Adipocyte (in vitro differentiated cells): Measurements from ENCODE around the gene KRT15.

Experiments used
- DNase-seq: peaks from one replicate; pipeline ENCODE4 v3.0.0-alpha.2; 2015; ENCODE audit warnings: low read depth
- H3K27me3 ChIP-seq: replicated peaks from 2 replicates; pipeline ENCODE4 v1.7.0; 2013; ENCODE audit warnings: mild to moderate bottlenecking, low read length, moderate library complexity; ENCODE audit not compliant: control insufficient read depth, insufficient read depth
- H3K36me3 ChIP-seq: 2 replicates; pipeline ENCODE4 v1.7.0; 2013; ENCODE audit warnings: low read length, mild to moderate bottlenecking, moderate library complexity; ENCODE audit not compliant: control insufficient read depth, insufficient read depth, severe bottlenecking
- H3K4me1 ChIP-seq: 2 replicates; pipeline ENCODE4 v1.7.0; 2013; ENCODE audit warnings: mild to moderate bottlenecking, low read length, moderate library complexity; ENCODE audit not compliant: control insufficient read depth, insufficient read depth
- H3K4me3 ChIP-seq: 2 replicates; pipeline ENCODE4 v1.7.0; 2013; ENCODE audit warnings: mild to moderate bottlenecking, low read length, moderate library complexity
- H3K9ac ChIP-seq: 2 replicates; pipeline ENCODE4 v1.7.0; 2013; ENCODE audit warnings: mild to moderate bottlenecking, low read length, moderate library complexity
- H3K9me3 ChIP-seq: 2 replicates; pipeline ENCODE4 v1.7.0; 2013; ENCODE audit warnings: mild to moderate bottlenecking, low read length, moderate library complexity; ENCODE audit not compliant: control insufficient read depth

The KRT15 gene

GRCh38 chr17:41518789-41519449, at the start of gene KRT15:
TSS of gene KRT15 (minus strand) at chr17:41518890. CDS start at chr17:41518827, 63 bp downstream.
- Histone ChIP-seq H3K27me3 (peaks cover 15% of the 10 kb centered on the region), H3K9me3 (no peaks in the 10 kb centered on the region), H3K4me3 (no peak within 1 kb of the TSS), H3K9ac (no peak within 1 kb of the TSS), H3K4me1 (peaks cover 4% of the 10 kb centered on the region), H3K36me3 (no peaks in the 10 kb centered on the region)
- no peak for DNase-seq

GRCh38 chr17:41567317-41567716, 48.6 kb upstream of the KRT15 start:
- no peak overlapping the region for H3K4me3 ChIP-seq
- H3K4me1 ChIP-seq = peaks cover 6% of the 10 kb centered on the region
- H3K27me3 ChIP-seq = peaks cover 67% of the 10 kb centered on the region
- DNase-seq = no peak
- H3K36me3 ChIP-seq = no peaks in the 10 kb centered on the region
- no peaks in the 10 kb centered on the region for H3K9me3 ChIP-seq
- H3K9ac ChIP-seq = no peak overlapping the region

- H3K9ac ChIP-seq = no peak overlapping the region
- no peak for DNase-seq
- no peaks in the 10 kb centered on the region for H3K36me3 ChIP-seq
- H3K4me1 ChIP-seq = peaks cover 9% of the 10 kb centered on the region
- H3K4me3 ChIP-seq = no peak overlapping the region
- no peaks in the 10 kb centered on the region for H3K9me3 ChIP-seq
- H3K27me3 ChIP-seq = peaks cover 52% of the 10 kb centered on the region
Observed at GRCh38 chr17:41565338-41565737, 46.6 kb upstream of the KRT15 start.

- H3K27me3 ChIP-seq = peaks cover 36% of the 10 kb centered on the region
- no peaks in the 10 kb centered on the region for H3K9me3 ChIP-seq
- peaks cover 22% of the 10 kb centered on the region for H3K4me1 ChIP-seq
- no peak for DNase-seq
- no peaks in the 10 kb centered on the region for H3K36me3 ChIP-seq
- H3K4me3 ChIP-seq = no peak overlapping the region
- H3K9ac ChIP-seq = no peak overlapping the region
Observed at GRCh38 chr17:41563607-41564170, 45.0 kb upstream of the KRT15 start.

- Histone ChIP-seq H3K27me3 (peaks cover 18% of the 10 kb centered on the region), H3K4me3 (no peak overlapping the region), H3K9me3 (no peaks in the 10 kb centered on the region), H3K9ac (no peak overlapping the region), H3K36me3 (no peaks in the 10 kb centered on the region), H3K4me1 (peaks cover 22% of the 10 kb centered on the region)
- DNase-seq = no peak
Observed at GRCh38 chr17:41561554-41561953, 42.9 kb upstream of the KRT15 start.

- peak; percentile 15 for DNase-seq
- Histone ChIP-seq H3K9ac (no peak overlapping the region), H3K27me3 (peaks cover 19% of the 10 kb centered on the region), H3K4me3 (no peak overlapping the region), H3K9me3 (no peaks in the 10 kb centered on the region), H3K36me3 (no peaks in the 10 kb centered on the region), H3K4me1 (peaks cover 28% of the 10 kb centered on the region)
Observed at GRCh38 chr17:41559548-41559947, 40.9 kb upstream of the KRT15 start.

GRCh38 chr17:41556931-41557330, 38.2 kb upstream of the KRT15 start:
- Histone ChIP-seq H3K36me3 (no peaks in the 10 kb centered on the region), H3K4me3 (no peak overlapping the region), H3K4me1 (peaks cover 36% of the 10 kb centered on the region), H3K9ac (no peak overlapping the region), H3K27me3 (peaks cover 11% of the 10 kb centered on the region), H3K9me3 (no peaks in the 10 kb centered on the region)
- no peak for DNase-seq

GRCh38 chr17:41556306-41556705, 37.6 kb upstream of the KRT15 start:
- H3K4me3 ChIP-seq = no peak overlapping the region
- no peaks in the 10 kb centered on the region for H3K36me3 ChIP-seq
- H3K4me1 ChIP-seq = peaks cover 42% of the 10 kb centered on the region
- H3K9ac ChIP-seq = no peak overlapping the region
- no peak for DNase-seq
- H3K27me3 ChIP-seq = peaks cover 11% of the 10 kb centered on the region
- H3K9me3 ChIP-seq = no peaks in the 10 kb centered on the region

GRCh38 chr17:41555105-41555887, 36.6 kb upstream of the KRT15 start:
- Histone ChIP-seq H3K4me1 (peaks cover 39% of the 10 kb centered on the region), H3K9ac (no peak overlapping the region), H3K27me3 (peaks cover 11% of the 10 kb centered on the region), H3K4me3 (no peak overlapping the region), H3K9me3 (no peaks in the 10 kb centered on the region), H3K36me3 (no peaks in the 10 kb centered on the region)
- DNase-seq = no peak

- Histone ChIP-seq H3K4me3 (no peak overlapping the region), H3K36me3 (no peaks in the 10 kb centered on the region), H3K9ac (peak overlapping the region; percentile 57), H3K4me1 (peaks cover 37% of the 10 kb centered on the region), H3K9me3 (no peaks in the 10 kb centered on the region), H3K27me3 (peaks cover 11% of the 10 kb centered on the region)
- peak; percentile 27 for DNase-seq
Observed at GRCh38 chr17:41553987-41554680, 35.4 kb upstream of the KRT15 start.

- H3K4me3 ChIP-seq = no peak overlapping the region
- H3K4me1 ChIP-seq = peaks cover 46% of the 10 kb centered on the region
- H3K9ac ChIP-seq = no peak overlapping the region
- H3K27me3 ChIP-seq = peaks cover 11% of the 10 kb centered on the region
- no peak for DNase-seq
- no peaks in the 10 kb centered on the region for H3K9me3 ChIP-seq
- H3K36me3 ChIP-seq = no peaks in the 10 kb centered on the region
Observed at GRCh38 chr17:41553176-41553575, 34.5 kb upstream of the KRT15 start.
